ENCODE measurements around the gene HTRA1.

HTRA1 gene

DNA sequence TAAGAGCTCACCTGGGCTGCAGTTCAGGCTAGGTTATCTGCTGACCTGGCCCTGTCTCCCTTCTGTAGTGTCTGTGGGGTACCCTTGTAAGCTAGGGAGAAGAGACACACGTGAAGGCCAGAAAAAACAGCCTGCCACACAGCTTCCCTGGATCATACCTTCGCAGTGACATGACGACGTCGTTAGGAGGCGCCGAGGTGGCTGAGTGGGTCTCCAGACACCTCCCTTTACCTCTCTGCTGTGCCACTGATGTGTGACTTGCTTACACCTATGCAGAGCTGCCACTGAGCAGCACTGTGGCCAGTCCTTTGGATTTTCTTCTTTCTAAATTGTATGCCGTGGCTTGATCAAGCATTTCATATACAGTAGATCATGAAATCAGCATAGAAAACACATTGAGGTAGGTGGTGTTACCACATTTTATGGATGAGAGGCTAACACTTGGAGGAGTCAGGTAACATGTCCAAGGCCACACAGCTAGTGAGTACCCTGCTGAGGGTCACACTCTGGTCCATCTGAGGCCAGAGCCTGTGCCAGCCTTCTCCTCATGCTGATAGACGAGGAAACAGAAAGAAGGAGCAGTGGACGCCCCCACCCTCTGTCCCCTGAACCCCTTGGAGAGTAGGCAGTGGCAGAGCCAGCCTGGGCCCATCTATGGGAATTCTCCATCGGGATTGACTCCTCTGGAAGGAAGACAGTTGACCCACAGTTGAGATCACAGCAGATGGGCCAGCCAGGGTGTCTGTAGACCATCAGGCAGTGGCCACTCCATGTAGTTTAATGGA is 23.1 kb downstream of the HTRA1 start:
- Histone ChIP-seq H3K27ac (ENCODE audit: low read depth, low read length, poor library complexity, severe bottlenecking) (no peak overlapping the region), H3K9me2 (ENCODE audit: low read depth, low read length) (no peaks in the 10 kb centered on the region), H3F3A (ENCODE audit: insufficient read depth, low read length) (no peaks in the 10 kb centered on the region), H3K4me2 (ENCODE audit: low read length) (no peak overlapping the region), H4K20me1 (ENCODE audit: insufficient read depth, low read length) (no peaks in the 10 kb centered on the region), H3K79me2 (ENCODE audit: insufficient read depth, low read length) (no peaks in the 10 kb centered on the region), H3K9me3 (ENCODE audit: low read length) (no peaks in the 10 kb centered on the region), H2AFZ (ENCODE audit: low read length) (no peak overlapping the region), H3K36me3 (ENCODE audit: insufficient read depth, low read length) (no peaks in the 10 kb centered on the region), H3K27me3 (ENCODE audit: insufficient read depth, low read length) (0 out of 2 replicates have a peak, but pooled peaks cover 3% of the 10 kb centered on the region), H3K4me1 (ENCODE audit: insufficient read depth, low read length, severe bottlenecking) (no peaks in the 10 kb centered on the region), H3K4me3 (ENCODE audit: low read depth, low read length, poor library complexity, severe bottlenecking) (no peak overlapping the region), H3K9ac (ENCODE audit: low read length) (no peak overlapping the region)
- TF ChIP-seq EZH2 (IDR thresholded peaks at IDR 0.05; ENCODE audit: borderline replicate concordance, low read length), result no peak
- TF ChIP-seq CTCF (IDR thresholded peaks at IDR 0.05; ENCODE audit: low read length), result no peak

GRCh38 chr10:122485670-122486069 is 24.3 kb downstream of the HTRA1 start:
- no peak overlapping the region for H3K9ac ChIP-seq (ENCODE audit: low read length)
- H3F3A ChIP-seq (ENCODE audit: insufficient read depth, low read length), result no peaks in the 10 kb centered on the region
- no peaks in the 10 kb centered on the region for H3K9me3 ChIP-seq (ENCODE audit: low read length)
- H4K20me1 ChIP-seq (ENCODE audit: insufficient read depth, low read length), result no peaks in the 10 kb centered on the region
- no peaks in the 10 kb centered on the region for H3K4me1 ChIP-seq (ENCODE audit: insufficient read depth, low read length, severe bottlenecking)
- no peaks in the 10 kb centered on the region for H3K79me2 ChIP-seq (ENCODE audit: insufficient read depth, low read length)
- H3K27ac ChIP-seq (ENCODE audit: low read depth, low read length, poor library complexity, severe bottlenecking), result no peak overlapping the region
- no peaks in the 10 kb centered on the region for H3K36me3 ChIP-seq (ENCODE audit: insufficient read depth, low read length)
- H3K4me3 ChIP-seq (ENCODE audit: low read depth, low read length, poor library complexity, severe bottlenecking), result no peak overlapping the region
- no peaks in the 10 kb centered on the region for H3K9me2 ChIP-seq (ENCODE audit: low read depth, low read length)
- H3K4me2 ChIP-seq (ENCODE audit: low read length), result no peak overlapping the region
- no peak overlapping the region for H2AFZ ChIP-seq (ENCODE audit: low read length)
- 0 out of 2 replicates have a peak, but pooled peaks cover 3% of the 10 kb centered on the region for H3K27me3 ChIP-seq (ENCODE audit: insufficient read depth, low read length)
- TF ChIP-seq CTCF (IDR thresholded peaks at IDR 0.05; ENCODE audit: low read length) (no peak), EZH2 (IDR thresholded peaks at IDR 0.05; ENCODE audit: borderline replicate concordance, low read length) (no peak)

DNA sequence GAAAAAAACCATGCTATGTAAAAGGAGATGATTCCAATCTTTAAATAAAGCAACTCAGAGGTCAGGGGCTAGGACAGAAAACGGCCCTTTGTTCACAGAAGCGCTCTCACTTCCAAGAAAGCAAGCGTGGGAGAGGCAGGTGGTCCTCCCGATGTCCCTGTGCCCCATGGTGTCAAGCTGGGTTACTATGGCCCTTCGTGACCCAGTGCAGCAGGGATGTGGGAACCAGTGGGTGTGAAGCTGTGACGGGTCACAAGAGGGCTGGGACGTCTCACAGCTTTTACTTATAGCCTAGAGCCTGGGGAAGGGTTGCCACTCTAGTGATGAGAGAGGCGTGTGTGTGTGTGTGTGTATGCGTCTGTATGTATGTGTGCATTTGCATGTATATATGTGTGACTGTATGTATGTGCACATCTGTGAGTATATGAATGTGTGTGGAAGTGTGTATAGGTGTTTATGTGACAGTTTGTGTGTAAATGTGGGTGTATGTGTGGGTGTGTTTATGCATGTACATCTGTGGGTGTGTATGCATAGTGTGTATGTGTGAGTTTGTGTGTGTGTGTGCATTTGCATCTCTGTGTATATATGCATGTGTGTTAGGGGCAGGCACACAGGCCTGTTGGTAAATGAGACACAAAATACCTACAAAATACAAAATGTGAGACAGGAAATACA is 25.2 kb downstream of the HTRA1 start:
- Histone ChIP-seq H2AFZ (ENCODE audit: low read length) (no peak overlapping the region), H3K9me2 (ENCODE audit: low read depth, low read length) (no peaks in the 10 kb centered on the region), H4K20me1 (ENCODE audit: insufficient read depth, low read length) (no peaks in the 10 kb centered on the region), H3K9me3 (ENCODE audit: low read length) (no peaks in the 10 kb centered on the region), H3F3A (ENCODE audit: insufficient read depth, low read length) (no peaks in the 10 kb centered on the region), H3K9ac (ENCODE audit: low read length) (no peak overlapping the region), H3K79me2 (ENCODE audit: insufficient read depth, low read length) (no peaks in the 10 kb centered on the region), H3K4me2 (ENCODE audit: low read length) (no peak overlapping the region), H3K27ac (ENCODE audit: low read depth, low read length, poor library complexity, severe bottlenecking) (no peak overlapping the region), H3K27me3 (ENCODE audit: insufficient read depth, low read length) (0 out of 2 replicates have a peak, but pooled peaks cover 3% of the 10 kb centered on the region), H3K36me3 (ENCODE audit: insufficient read depth, low read length) (no peaks in the 10 kb centered on the region), H3K4me1 (ENCODE audit: insufficient read depth, low read length, severe bottlenecking) (no peaks in the 10 kb centered on the region), H3K4me3 (ENCODE audit: low read depth, low read length, poor library complexity, severe bottlenecking) (no peak overlapping the region)
- TF ChIP-seq CTCF (IDR thresholded peaks at IDR 0.05; ENCODE audit: low read length) (no peak), EZH2 (IDR thresholded peaks at IDR 0.05; ENCODE audit: borderline replicate concordance, low read length) (no peak)
